Neural cell (in vitro differentiated cells): ENCODE data around the gene SP5. TPM values are rescaled to one million over a fixed set of nuclear protein-coding genes. Genes with fewer than 3 reads are reported as not detected.

Source experiments
- H2AFZ ChIP-seq: fragments of 200-600, 300-800 bp; sonication (generic), shearing (Covaris generic); 2 replicates; pipeline ENCODE4 v1.6.0; 2014; ENCODE audit warnings: low read depth, mild to moderate bottlenecking, antibody characterized with exemption, low read length, moderate library complexity
- H3F3A ChIP-seq: fragments of 200-600 bp; shearing (Covaris generic); 2 replicates; pipeline ENCODE4 v1.6.1; 2016; ENCODE audit warnings: mild to moderate bottlenecking, moderate library complexity, mixed read lengths, antibody characterized with exemption, low read length; ENCODE audit not compliant: insufficient read depth, poor library complexity, severe bottlenecking
- H3K27ac ChIP-seq: fragments of 200-600, 300-800 bp; sonication (generic), shearing (Covaris generic); 2 replicates; pipeline ENCODE4 v1.5.1; 2014; ENCODE audit warnings: mild to moderate bottlenecking, low read length, moderate library complexity
- H3K27me3 ChIP-seq: fragments of 300-800, 200-600 bp; sonication (generic), shearing (Covaris generic); 2 replicates; pipeline ENCODE4 v1.6.0; 2014; ENCODE audit warnings: mild to moderate bottlenecking, low read depth, low read length, moderate library complexity; ENCODE audit not compliant: insufficient read depth
- H3K36me3 ChIP-seq: fragments of 300-800, 200-600 bp; sonication (generic), shearing (Covaris generic); 2 replicates; pipeline ENCODE4 v1.5.1; 2014; ENCODE audit warnings: mild to moderate bottlenecking, antibody characterized with exemption, low read length, moderate library complexity; ENCODE audit not compliant: insufficient read depth
- H3K4me2 ChIP-seq: fragments of 300-800, 200-600 bp; sonication (generic), shearing (Covaris generic); 2 replicates; pipeline ENCODE4 v1.6.0; 2014; ENCODE audit warnings: mild to moderate bottlenecking, low read length
- H3K4me3 ChIP-seq: fragments of 300-800, 200-600 bp; sonication (generic), shearing (Covaris generic); 2 replicates; pipeline ENCODE4 v1.5.1; 2014; ENCODE audit warnings: mild to moderate bottlenecking, low read length, moderate library complexity
- H3K79me2 ChIP-seq: fragments of 200-600 bp; shearing (Covaris generic); replicated peaks from 2 replicates; pipeline ENCODE4 v1.6.0; 2014; ENCODE audit warnings: mild to moderate bottlenecking, low read length, moderate library complexity; ENCODE audit not compliant: insufficient read depth
- H3K9ac ChIP-seq: fragments of 300-800, 200-600 bp; sonication (generic), shearing (Covaris generic); 2 replicates; pipeline ENCODE4 v1.6.1; 2016; ENCODE audit warnings: mild to moderate bottlenecking, low read length, mixed read lengths
- H3K9me2 ChIP-seq: fragments of 200-600 bp; shearing (Covaris generic); 2 replicates; pipeline ENCODE4 v1.6.1; 2016; ENCODE audit warnings: mild to moderate bottlenecking, low read length, mixed read lengths; ENCODE audit not compliant: insufficient read depth
- H3K9me3 ChIP-seq: fragments of 200-600, 300-800 bp; sonication (generic), shearing (Covaris generic); 2 replicates; pipeline ENCODE4 v1.6.1; 2016; ENCODE audit warnings: mild to moderate bottlenecking, mixed run types, low read length, moderate library complexity, mixed read lengths
- H4K20me1 ChIP-seq: fragments of 200-600 bp; shearing (Covaris generic); 2 replicates; pipeline ENCODE4 v1.6.1; 2016; ENCODE audit warnings: mild to moderate bottlenecking, mixed run types; ENCODE audit not compliant: insufficient read depth
- EP300 ChIP-seq: fragments of 450-650 bp; conservative IDR thresholded peaks from 2 replicates; pipeline ENCODE4 v1.6.1; 2014; ENCODE audit warnings: antibody characterized with exemption, mild to moderate bottlenecking, moderate library complexity; ENCODE audit not compliant: poor library complexity, severe bottlenecking
- EZH2 ChIP-seq: fragments of 200-600, 300-800 bp; shearing (Covaris generic), sonication (generic); IDR thresholded peaks from 2 replicates; pipeline ENCODE4 v1.6.1; 2014; ENCODE audit warnings: antibody characterized with exemption, low read length, borderline replicate concordance, mild to moderate bottlenecking; ENCODE audit not compliant: insufficient read depth, poor library complexity, severe bottlenecking
- MXI1 ChIP-seq: fragments of 450-650 bp; conservative IDR thresholded peaks from 2 replicates; pipeline ENCODE4 v1.6.1; 2014; ENCODE audit warnings: antibody characterized with exemption, mild to moderate bottlenecking; ENCODE audit not compliant: poor library complexity, severe bottlenecking
- POLR2AphosphoS5 ChIP-seq: IDR thresholded peaks from 2 replicates; pipeline ENCODE4 v1.6.1; 2012
- RAD21 ChIP-seq: fragments of 450-650 bp; conservative IDR thresholded peaks from 2 replicates; pipeline ENCODE4 v1.6.1; 2014; ENCODE audit warnings: antibody characterized with exemption, mild to moderate bottlenecking, moderate library complexity
- SMC3 ChIP-seq: fragments of 450-650 bp; conservative IDR thresholded peaks from 2 replicates; pipeline ENCODE4 v1.6.1; 2014; ENCODE audit warnings: antibody characterized with exemption, mild to moderate bottlenecking, moderate library complexity; ENCODE audit not compliant: poor library complexity
- TAF1 ChIP-seq: IDR thresholded peaks from 2 replicates; pipeline ENCODE4 v1.6.1; 2012; ENCODE audit warnings: low read depth
- polyA minus RNA-seq: library from RNA; depleted of rRNA, polyadenylated mRNA; stranded (reverse); fragments of >200 nt; gene quantifications from 2 replicates; pipeline ENCODE4 v1.2.3, GENCODE V29; 2014
- polyA plus RNA-seq: library from polyadenylated mRNA; depleted of rRNA; stranded (reverse); fragments of >200 nt; gene quantifications from 2 replicates; pipeline ENCODE4 v1.2.3, GENCODE V29; 2014
- TF ChIP-seq, protein P1 (sequence below): IDR thresholded peaks from 2 replicates; pipeline ENCODE4 v1.6.1; 2012; ENCODE audit warnings: borderline replicate concordance
- TF ChIP-seq, protein P2 (sequence below): fragments of 450-650 bp; IDR thresholded peaks from 2 replicates; pipeline ENCODE4 v1.5.1; 2014; ENCODE audit warnings: antibody characterized with exemption, mild to moderate bottlenecking, moderate library complexity; ENCODE audit not compliant: poor library complexity, severe bottlenecking

Gene SP5
- polyA plus RNA-seq (0.15 TPM in 1 of 2 replicates, not detected in the other), polyA minus RNA-seq (not detected in 2 replicates)

DNA sequence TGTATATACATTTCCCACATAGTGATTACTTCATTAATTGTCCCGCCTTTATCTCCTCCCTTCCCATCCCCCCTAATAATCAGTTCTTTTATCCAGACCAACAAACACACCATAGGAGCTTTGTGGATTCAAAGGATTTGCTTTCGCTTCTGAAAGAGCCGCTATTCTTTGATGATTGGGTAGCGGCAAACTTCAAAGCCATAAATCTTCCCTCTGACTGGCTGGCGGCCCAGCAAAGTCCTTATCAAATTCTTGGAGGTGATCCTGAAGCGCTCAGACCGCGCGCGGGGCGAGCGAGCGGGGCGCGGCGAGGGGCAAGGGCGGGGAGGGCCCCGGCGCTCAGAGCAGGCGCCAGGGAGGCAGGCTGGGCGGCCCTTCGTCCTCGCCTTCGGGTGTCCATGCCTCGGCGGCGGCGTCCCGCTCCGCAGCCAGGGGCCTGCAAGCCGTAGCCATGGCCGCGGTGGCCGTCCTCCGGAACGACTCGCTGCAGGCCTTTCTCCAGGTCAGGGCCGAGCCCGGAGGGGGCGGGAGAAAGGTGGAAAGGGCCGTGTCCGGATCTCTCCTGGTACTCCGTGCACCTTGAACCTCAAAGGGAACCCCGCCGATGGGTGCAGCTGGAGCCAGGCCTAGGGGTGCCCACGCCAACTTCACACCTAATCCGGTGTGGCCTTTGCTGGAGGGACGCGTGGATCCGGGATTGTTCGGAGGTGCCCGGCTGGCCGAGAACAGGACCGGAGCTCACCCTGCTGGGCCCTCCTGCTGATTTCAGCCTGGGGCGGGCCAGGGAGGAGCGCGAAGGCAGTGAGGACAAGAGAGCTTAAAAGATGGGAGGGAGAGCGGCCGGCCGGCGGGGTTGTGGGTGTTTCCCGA, at the start of gene SP5:
SP5 (plus strand) TSS at position 276 of the 870 bp plus-strand sequence; CDS start at position 452, 176 bp downstream.
- H3K9ac ChIP-seq = no peak within 1 kb of the TSS
- peak within 1 kb of the TSS; percentile 56 for H3K4me3 ChIP-seq
- H3K79me2 ChIP-seq = no peaks in the 10 kb centered on the region
- H2AFZ ChIP-seq = no peak within 1 kb of the TSS
- no peaks in the 10 kb centered on the region for H3F3A ChIP-seq
- H3K27me3 ChIP-seq = peaks cover 99% of the 10 kb centered on the region
- no peak within 1 kb of the TSS for H3K4me2 ChIP-seq
- H3K9me2 ChIP-seq = no peaks in the 10 kb centered on the region
- H3K27ac ChIP-seq = no peak within 1 kb of the TSS
- H3K36me3 ChIP-seq = no peaks in the 10 kb centered on the region
- no peaks in the 10 kb centered on the region for H4K20me1 ChIP-seq
- H3K9me3 ChIP-seq = no peaks in the 10 kb centered on the region
- TF ChIP-seq TAF1 (no peak), EZH2 (peak; percentile 93)

DNA sequence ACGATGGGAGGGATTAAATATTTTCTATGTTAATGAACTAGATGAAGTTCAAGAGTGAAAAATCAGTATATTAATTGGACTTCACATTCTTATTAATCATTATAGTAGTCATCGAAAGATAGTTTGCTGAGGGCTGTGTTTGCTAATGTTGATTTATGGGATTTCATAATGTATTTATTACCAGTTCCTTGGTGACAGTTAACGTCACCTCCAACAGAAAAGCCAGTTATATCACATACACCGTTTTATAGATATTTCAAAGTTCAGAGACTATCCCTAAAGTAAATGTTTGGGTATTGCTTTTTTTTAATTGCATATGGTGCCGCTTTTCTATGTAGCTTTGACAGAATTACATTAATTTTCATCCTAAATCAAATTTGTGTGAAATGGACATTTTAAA, 49.4 kb upstream of the SP5 start:
- H3F3A ChIP-seq = no peaks in the 10 kb centered on the region
- TF ChIP-seq, protein P1, sequence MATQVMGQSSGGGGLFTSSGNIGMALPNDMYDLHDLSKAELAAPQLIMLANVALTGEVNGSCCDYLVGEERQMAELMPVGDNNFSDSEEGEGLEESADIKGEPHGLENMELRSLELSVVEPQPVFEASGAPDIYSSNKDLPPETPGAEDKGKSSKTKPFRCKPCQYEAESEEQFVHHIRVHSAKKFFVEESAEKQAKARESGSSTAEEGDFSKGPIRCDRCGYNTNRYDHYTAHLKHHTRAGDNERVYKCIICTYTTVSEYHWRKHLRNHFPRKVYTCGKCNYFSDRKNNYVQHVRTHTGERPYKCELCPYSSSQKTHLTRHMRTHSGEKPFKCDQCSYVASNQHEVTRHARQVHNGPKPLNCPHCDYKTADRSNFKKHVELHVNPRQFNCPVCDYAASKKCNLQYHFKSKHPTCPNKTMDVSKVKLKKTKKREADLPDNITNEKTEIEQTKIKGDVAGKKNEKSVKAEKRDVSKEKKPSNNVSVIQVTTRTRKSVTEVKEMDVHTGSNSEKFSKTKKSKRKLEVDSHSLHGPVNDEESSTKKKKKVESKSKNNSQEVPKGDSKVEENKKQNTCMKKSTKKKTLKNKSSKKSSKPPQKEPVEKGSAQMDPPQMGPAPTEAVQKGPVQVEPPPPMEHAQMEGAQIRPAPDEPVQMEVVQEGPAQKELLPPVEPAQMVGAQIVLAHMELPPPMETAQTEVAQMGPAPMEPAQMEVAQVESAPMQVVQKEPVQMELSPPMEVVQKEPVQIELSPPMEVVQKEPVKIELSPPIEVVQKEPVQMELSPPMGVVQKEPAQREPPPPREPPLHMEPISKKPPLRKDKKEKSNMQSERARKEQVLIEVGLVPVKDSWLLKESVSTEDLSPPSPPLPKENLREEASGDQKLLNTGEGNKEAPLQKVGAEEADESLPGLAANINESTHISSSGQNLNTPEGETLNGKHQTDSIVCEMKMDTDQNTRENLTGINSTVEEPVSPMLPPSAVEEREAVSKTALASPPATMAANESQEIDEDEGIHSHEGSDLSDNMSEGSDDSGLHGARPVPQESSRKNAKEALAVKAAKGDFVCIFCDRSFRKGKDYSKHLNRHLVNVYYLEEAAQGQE = no peak
- TF ChIP-seq EZH2 (no peak), POLR2AphosphoS5 (no peak), SMC3 (no peak)
- TF ChIP-seq, protein P2, sequence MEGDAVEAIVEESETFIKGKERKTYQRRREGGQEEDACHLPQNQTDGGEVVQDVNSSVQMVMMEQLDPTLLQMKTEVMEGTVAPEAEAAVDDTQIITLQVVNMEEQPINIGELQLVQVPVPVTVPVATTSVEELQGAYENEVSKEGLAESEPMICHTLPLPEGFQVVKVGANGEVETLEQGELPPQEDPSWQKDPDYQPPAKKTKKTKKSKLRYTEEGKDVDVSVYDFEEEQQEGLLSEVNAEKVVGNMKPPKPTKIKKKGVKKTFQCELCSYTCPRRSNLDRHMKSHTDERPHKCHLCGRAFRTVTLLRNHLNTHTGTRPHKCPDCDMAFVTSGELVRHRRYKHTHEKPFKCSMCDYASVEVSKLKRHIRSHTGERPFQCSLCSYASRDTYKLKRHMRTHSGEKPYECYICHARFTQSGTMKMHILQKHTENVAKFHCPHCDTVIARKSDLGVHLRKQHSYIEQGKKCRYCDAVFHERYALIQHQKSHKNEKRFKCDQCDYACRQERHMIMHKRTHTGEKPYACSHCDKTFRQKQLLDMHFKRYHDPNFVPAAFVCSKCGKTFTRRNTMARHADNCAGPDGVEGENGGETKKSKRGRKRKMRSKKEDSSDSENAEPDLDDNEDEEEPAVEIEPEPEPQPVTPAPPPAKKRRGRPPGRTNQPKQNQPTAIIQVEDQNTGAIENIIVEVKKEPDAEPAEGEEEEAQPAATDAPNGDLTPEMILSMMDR = no peak
- no peaks in the 10 kb centered on the region for H3K9me2 ChIP-seq
- H4K20me1 ChIP-seq = no peaks in the 10 kb centered on the region
- H3K27me3 ChIP-seq = no peaks in the 10 kb centered on the region
- H3K79me2 ChIP-seq = no peaks in the 10 kb centered on the region
- H3K36me3 ChIP-seq = no peaks in the 10 kb centered on the region
- H3K4me3 ChIP-seq = no peak overlapping the region
- no peak overlapping the region for H3K9ac ChIP-seq
- H2AFZ ChIP-seq = no peak overlapping the region
- no peaks in the 10 kb centered on the region for H3K9me3 ChIP-seq
- no peak overlapping the region for H3K4me2 ChIP-seq
- H3K27ac ChIP-seq = no peak overlapping the region

DNA sequence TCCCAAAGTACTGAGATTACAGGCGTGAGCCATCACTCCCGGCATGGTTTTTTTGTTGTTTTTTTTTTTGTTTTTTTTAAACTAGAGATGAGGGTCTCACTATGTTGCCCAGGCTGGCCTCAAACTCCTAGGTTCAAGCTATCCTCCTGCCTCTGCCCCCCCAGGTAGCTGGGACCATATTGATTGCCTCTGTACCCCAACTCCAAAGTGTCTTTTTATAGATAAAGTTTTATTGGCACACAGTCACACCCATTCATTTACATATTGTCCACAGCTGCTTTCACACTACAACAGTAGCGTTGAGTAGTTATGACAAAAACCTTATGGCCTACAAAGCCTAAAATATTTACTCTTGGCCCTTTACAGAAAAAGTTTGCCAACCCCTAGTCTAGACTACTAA, 45.2 kb upstream of the SP5 start:
- Histone ChIP-seq H3K9ac (no peak overlapping the region), H3K27ac (no peak overlapping the region), H4K20me1 (no peaks in the 10 kb centered on the region), H3K9me2 (no peaks in the 10 kb centered on the region), H3K27me3 (no peaks in the 10 kb centered on the region), H3K36me3 (no peaks in the 10 kb centered on the region), H2AFZ (no peak overlapping the region), H3K4me2 (no peak overlapping the region), H3K9me3 (no peaks in the 10 kb centered on the region), H3K79me2 (no peaks in the 10 kb centered on the region), H3K4me3 (no peak overlapping the region), H3F3A (no peaks in the 10 kb centered on the region)
- TF ChIP-seq TAF1 (no peak), SMC3 (no peak), EP300 (no peak), POLR2AphosphoS5 (no peak), MXI1 (no peak), RAD21 (no peak), EZH2 (no peak)
- TF ChIP-seq, protein P1 = no peak
- TF ChIP-seq, protein P2 = no peak
